GM12878 (cell line): ENCODE measurements around the gene SHC1. TPM values are rescaled to one million over a fixed set of nuclear protein-coding genes. Genes with fewer than 3 reads are reported as not detected.

Source experiments
- ATF7 ChIP-seq: fragments of 450-650 bp; IDR thresholded peaks from 2 replicates; pipeline ENCODE4 v1.6.1; 2016; ENCODE audit warnings: low read depth, mild to moderate bottlenecking
- CHD2 ChIP-seq: IDR thresholded peaks from 2 replicates; pipeline ENCODE4 v1.6.1; 2011; ENCODE audit warnings: low read depth, low read length, improper control_type of control experiment, borderline replicate concordance
- FOXK2 ChIP-seq: fragments of 450-650 bp; IDR thresholded peaks from 2 replicates; pipeline ENCODE4 v1.6.1; 2017; ENCODE audit warnings: mild to moderate bottlenecking, moderate library complexity
- HCFC1 ChIP-seq: fragments of 150-350 bp; IDR thresholded peaks from 2 replicates; pipeline ENCODE4 v1.6.1; 2014; ENCODE audit warnings: low read length
- HSF1 ChIP-seq: fragments of 150-350 bp; IDR thresholded peaks from 2 replicates; pipeline ENCODE4 v1.6.1; 2014; ENCODE audit warnings: mild to moderate bottlenecking, low read depth, low read length
- IRF3 ChIP-seq: fragments of 450-650 bp; IDR thresholded peaks from 2 replicates; pipeline ENCODE4 v1.6.1; 2014; ENCODE audit warnings: mild to moderate bottlenecking
- KDM1A ChIP-seq: fragments of 200-600 bp; sonication (generic); IDR thresholded peaks from 2 replicates; pipeline ENCODE4 v1.6.1; 2016; ENCODE audit warnings: borderline replicate concordance
- LARP7 ChIP-seq: fragments of 450-650 bp; IDR thresholded peaks from 2 replicates; pipeline ENCODE4 v1.6.1; 2017; ENCODE audit warnings: mild to moderate bottlenecking
- MAX ChIP-seq: IDR thresholded peaks from 2 replicates; pipeline ENCODE4 v1.6.1; 2012; ENCODE audit warnings: low read depth, low read length, improper control_type of control experiment
- POLR2AphosphoS2 ChIP-seq: IDR thresholded peaks from 2 replicates; pipeline ENCODE4 v1.6.1; 2011; ENCODE audit warnings: low read depth, mild to moderate bottlenecking, low read length, improper control_type of control experiment, moderate library complexity
- POLR2AphosphoS5 ChIP-seq: IDR thresholded peaks from 2 replicates; pipeline ENCODE4 v1.6.1; 2011; ENCODE audit warnings: mild to moderate bottlenecking, low read length, inconsistent platforms
- RELA ChIP-seq: fragments of 450-650 bp; IDR thresholded peaks from 2 replicates; pipeline ENCODE4 v1.8.0; 2014; ENCODE audit warnings: borderline replicate concordance; ENCODE audit not compliant: partially characterized antibody
- SPI1 ChIP-seq: IDR thresholded peaks from 2 replicates; pipeline ENCODE4 v1.6.1; 2011; ENCODE audit warnings: low read depth, mild to moderate bottlenecking, low read length, moderate library complexity, borderline replicate concordance; ENCODE audit not compliant: insufficient read depth
- SREBF2 ChIP-seq: IDR thresholded peaks from 2 replicates; pipeline ENCODE4 v1.6.1; 2012; ENCODE audit warnings: mild to moderate bottlenecking, low read length
- polyA plus RNA-seq, 11 experiments: library from polyadenylated mRNA; depleted of rRNA in 4 of 11; unstranded in 6 of 11; stranded (reverse) in 5 of 11; fragments of >200 nt; fragmentation: Nextera tagmentation in 4 of 11; fragmentation: Illumina TruSeq in 1 of 11; extraction: Ambion mirVana in 4 of 11; extraction: Trizol in 1 of 11; gene quantifications; 1 replicate in 1 of 11; 2 replicates in 10 of 11; pipeline versions ENCODE4 v1.2.1 to v1.2.3, GENCODE V29; 2011 to 2016; ENCODE audit warnings: inconsistent platforms in 2 of 11, missing spikeins in 2 of 11, low read depth in 1 of 11
- total RNA-seq, 4 experiments: library from RNA; depleted of rRNA in 3 of 4; stranded (reverse); fragments of >200 nt in 3 of 4; fragmentation: Illumina TruSeq in 1 of 4; extraction: Trizol in 1 of 4; gene quantifications; 2 replicates each; pipeline versions ENCODE4 v1.2.1 to v1.2.3, GENCODE V29; 2013 to 2021

Gene SHC1
- total and polyA plus RNA-seq, 10 of the 15 experiments (the other 5 are each of a cell fraction or from before 2014, with no cell fraction given): 2.6 to 49.3 (median 25.2) TPM

GRCh38 chr1:154974808-154975408 is 4.4 kb upstream of the SHC1 start (continued):
- peak; percentile 72 for TF ChIP-seq HSF1
- peak; percentile 59; the same call in 1 of the 2 replicates for TF ChIP-seq SPI1
- peak; percentile 87 for TF ChIP-seq FOXK2
- 0 out of 2 replicates have a peak, but pooled peaks have one; percentile 10 for TF ChIP-seq HCFC1
- peak; percentile 75 for TF ChIP-seq MAX
- TF ChIP-seq SREBF2: no peak
- TF ChIP-seq CHD2: no peak
- TF ChIP-seq POLR2AphosphoS5: peak; percentile 60; the same call in 1 of the 2 replicates
- TF ChIP-seq IRF3: no peak
- TF ChIP-seq ATF7: no peak; the same call in 1 of the 2 replicates
- 0 out of 2 replicates have a peak, but pooled peaks have one; percentile 37 for TF ChIP-seq LARP7
- 0 out of 2 replicates have a peak, but pooled peaks have one; percentile 30 for TF ChIP-seq POLR2AphosphoS2
- TF ChIP-seq KDM1A: no peak
- TF ChIP-seq RELA: peak; percentile 11
- TF ChIP-seq, all 136 proteins: peak for 24
